MM.1S (cell line): ENCODE results near the gene RPS6KC1.

Source experiments
- DNase-seq: peaks from one replicate; pipeline ENCODE4 v3.0.0-alpha.2; 2015
- H2AFZ ChIP-seq: fragments of 300-600 bp; sonication (generic); 2 replicates; pipeline ENCODE4 v1.6.0; 2016; ENCODE audit warnings: antibody characterized with exemption, low read length
- H3F3A ChIP-seq: fragments of 300-600 bp; sonication (generic); 2 replicates; pipeline ENCODE4 v1.6.1; 2016; ENCODE audit warnings: mild to moderate bottlenecking, antibody characterized with exemption, low read length, moderate library complexity, mixed read lengths; ENCODE audit not compliant: insufficient read depth
- H3K27ac ChIP-seq: fragments of 300-600 bp; sonication (generic); 2 replicates; pipeline ENCODE4 v1.5.1; 2016; ENCODE audit warnings: mild to moderate bottlenecking, low read length
- H3K27me3 ChIP-seq: fragments of 300-600 bp; sonication (generic); replicated peaks from 2 replicates; pipeline ENCODE4 v1.6.0; 2016; ENCODE audit warnings: low read length; ENCODE audit not compliant: insufficient read depth
- H3K36me3 ChIP-seq: fragments of 300-600 bp; sonication (generic); replicated peaks from 2 replicates; pipeline ENCODE4 v1.6.1; 2016; ENCODE audit warnings: mild to moderate bottlenecking, low read length, mixed read lengths; ENCODE audit not compliant: insufficient read depth
- H3K4me1 ChIP-seq: fragments of 300-600 bp; sonication (generic); 2 replicates; pipeline ENCODE4 v1.6.1; 2016; ENCODE audit warnings: low read length, mixed read lengths
- H3K4me2 ChIP-seq: fragments of 300-600 bp; sonication (generic); 2 replicates; pipeline ENCODE4 v1.6.0; 2016; ENCODE audit warnings: low read depth, low read length
- H3K4me3 ChIP-seq: fragments of 300-600 bp; sonication (generic); 2 replicates; pipeline ENCODE4 v1.5.1; 2016; ENCODE audit warnings: low read length, mixed read lengths
- H3K79me2 ChIP-seq: fragments of 300-600 bp; sonication (generic); 2 replicates; pipeline ENCODE4 v1.6.1; 2016; ENCODE audit warnings: mixed run types, low read length, mixed read lengths
- H3K9ac ChIP-seq: fragments of 300-600 bp; sonication (generic); 2 replicates; pipeline ENCODE4 v1.6.1; 2016; ENCODE audit warnings: low read length, mixed read lengths
- H3K9me2 ChIP-seq: fragments of 300-600 bp; sonication (generic); replicated peaks from 2 replicates; pipeline ENCODE4 v1.6.1; 2016; ENCODE audit warnings: mild to moderate bottlenecking, low read length, mixed read lengths; ENCODE audit not compliant: insufficient read depth
- H3K9me3 ChIP-seq: fragments of 300-600 bp; sonication (generic); replicated peaks from 2 replicates; pipeline ENCODE4 v1.6.1; 2016; ENCODE audit warnings: mild to moderate bottlenecking, low read length, mixed read lengths; ENCODE audit not compliant: insufficient read depth
- H4K20me1 ChIP-seq: fragments of 300-600 bp; sonication (generic); 2 replicates; pipeline ENCODE4 v1.6.1; 2016; ENCODE audit warnings: mild to moderate bottlenecking, low read length, moderate library complexity, mixed read lengths; ENCODE audit not compliant: insufficient read depth
- EZH2 ChIP-seq: fragments of 300-600 bp; sonication (generic); optimal IDR thresholded peaks from 2 replicates; pipeline ENCODE3; 2017; ENCODE audit warnings: low read depth, mild to moderate bottlenecking, antibody characterized with exemption, low read length, mixed read lengths
- EZH2phosphoT487 ChIP-seq: fragments of 300-600 bp; sonication (generic); IDR thresholded peaks from 2 replicates; pipeline ENCODE4 v1.6.1; 2018; ENCODE audit warnings: antibody characterized with exemption, low read length
- TF ChIP-seq, protein P1 (sequence below): fragments of 300-600 bp; sonication (generic); IDR thresholded peaks from 2 replicates; pipeline ENCODE4 v1.5.1; 2016; ENCODE audit warnings: antibody characterized with exemption, low read length, mixed read lengths

The RPS6KC1 gene

DNA sequence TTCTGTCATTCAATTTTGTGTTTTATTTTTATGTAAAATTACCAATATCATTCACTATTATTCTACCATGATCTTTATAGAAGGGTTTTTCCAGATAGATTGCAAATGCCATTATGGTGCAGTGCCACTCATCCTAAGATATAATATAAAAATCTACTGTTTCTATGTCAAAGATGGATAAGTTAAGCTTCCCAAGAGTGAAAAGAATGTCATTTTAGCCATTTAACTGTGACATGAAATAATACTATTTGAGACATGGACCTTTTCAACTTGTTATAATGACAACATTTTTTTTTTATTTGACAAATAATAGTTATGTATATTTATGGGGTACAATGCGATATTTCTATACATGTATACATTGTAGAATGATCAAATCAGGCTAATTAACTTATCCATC is 224.3 kb downstream of the RPS6KC1 start:
- no peak overlapping the region for H3K27ac ChIP-seq
- H3K9me2 ChIP-seq = no peaks in the 10 kb centered on the region
- no peaks in the 10 kb centered on the region for H4K20me1 ChIP-seq
- no peak overlapping the region for H3K9ac ChIP-seq
- TF ChIP-seq, protein P1, sequence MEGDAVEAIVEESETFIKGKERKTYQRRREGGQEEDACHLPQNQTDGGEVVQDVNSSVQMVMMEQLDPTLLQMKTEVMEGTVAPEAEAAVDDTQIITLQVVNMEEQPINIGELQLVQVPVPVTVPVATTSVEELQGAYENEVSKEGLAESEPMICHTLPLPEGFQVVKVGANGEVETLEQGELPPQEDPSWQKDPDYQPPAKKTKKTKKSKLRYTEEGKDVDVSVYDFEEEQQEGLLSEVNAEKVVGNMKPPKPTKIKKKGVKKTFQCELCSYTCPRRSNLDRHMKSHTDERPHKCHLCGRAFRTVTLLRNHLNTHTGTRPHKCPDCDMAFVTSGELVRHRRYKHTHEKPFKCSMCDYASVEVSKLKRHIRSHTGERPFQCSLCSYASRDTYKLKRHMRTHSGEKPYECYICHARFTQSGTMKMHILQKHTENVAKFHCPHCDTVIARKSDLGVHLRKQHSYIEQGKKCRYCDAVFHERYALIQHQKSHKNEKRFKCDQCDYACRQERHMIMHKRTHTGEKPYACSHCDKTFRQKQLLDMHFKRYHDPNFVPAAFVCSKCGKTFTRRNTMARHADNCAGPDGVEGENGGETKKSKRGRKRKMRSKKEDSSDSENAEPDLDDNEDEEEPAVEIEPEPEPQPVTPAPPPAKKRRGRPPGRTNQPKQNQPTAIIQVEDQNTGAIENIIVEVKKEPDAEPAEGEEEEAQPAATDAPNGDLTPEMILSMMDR = no peak
- no peak for TF ChIP-seq EZH2phosphoT487
- TF ChIP-seq EZH2 = no peak
- H3K4me3 ChIP-seq = no peak overlapping the region
- H3K9me3 ChIP-seq = no peaks in the 10 kb centered on the region
- no peaks in the 10 kb centered on the region for H3K27me3 ChIP-seq
- DNase-seq = no peak
- H3K4me1 ChIP-seq = 0 out of 2 replicates have a peak, but pooled peaks cover 3% of the 10 kb centered on the region
- H2AFZ ChIP-seq = no peak overlapping the region
- H3K79me2 ChIP-seq = no peaks in the 10 kb centered on the region
- H3K36me3 ChIP-seq = no peaks in the 10 kb centered on the region
- H3F3A ChIP-seq = no peaks in the 10 kb centered on the region
- H3K4me2 ChIP-seq = no peak overlapping the region

DNA sequence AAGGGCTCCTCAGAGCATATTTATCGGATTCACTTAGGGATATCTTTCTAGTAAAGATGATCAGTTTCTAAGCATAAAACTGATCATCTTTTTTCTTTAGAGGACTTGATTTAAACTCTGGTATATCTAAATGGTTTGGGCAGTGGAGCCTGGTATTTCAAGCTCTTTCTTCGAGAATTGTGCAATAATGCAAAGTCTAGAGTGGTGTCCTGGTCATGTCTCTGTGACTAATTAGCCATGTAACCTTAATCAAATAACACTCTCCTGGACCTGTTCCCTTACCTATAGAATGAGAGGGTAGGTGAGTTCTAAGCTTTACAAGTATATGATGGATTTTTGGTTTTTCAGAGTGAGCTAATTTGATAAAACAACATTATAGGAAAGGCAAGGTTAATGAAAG is 225.2 kb downstream of the RPS6KC1 start:
- no peak overlapping the region for H3K4me2 ChIP-seq

DNA sequence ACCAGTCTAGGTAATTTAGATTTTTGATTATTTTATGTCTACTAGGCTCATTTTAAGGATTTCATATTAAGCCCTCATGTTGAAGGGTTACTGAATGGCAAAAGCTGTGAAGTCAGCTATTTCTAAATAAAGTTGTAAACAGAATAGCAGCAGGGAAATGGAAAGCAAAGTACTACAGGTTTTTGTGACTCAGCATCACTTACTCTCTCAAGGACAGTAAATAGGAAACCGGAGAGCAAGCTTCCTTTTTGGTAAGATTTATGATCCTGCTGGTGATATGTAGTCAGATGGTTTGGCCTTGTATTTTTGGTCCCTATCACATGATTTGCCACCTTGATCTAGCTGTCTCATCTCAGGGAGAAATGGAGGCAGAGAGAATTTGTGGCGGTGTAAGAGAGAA is 226.0 kb downstream of the RPS6KC1 start:
- H3K4me1 ChIP-seq = 0 out of 2 replicates have a peak, but pooled peaks cover 3% of the 10 kb centered on the region
- no peaks in the 10 kb centered on the region for H3K9me2 ChIP-seq
- H3K79me2 ChIP-seq = no peaks in the 10 kb centered on the region
- no peaks in the 10 kb centered on the region for H3F3A ChIP-seq
- H3K9me3 ChIP-seq = no peaks in the 10 kb centered on the region
- peak; percentile 29 for DNase-seq
- H3K4me2 ChIP-seq = no peak overlapping the region
- no peak overlapping the region for H3K27ac ChIP-seq
- H3K36me3 ChIP-seq = no peaks in the 10 kb centered on the region
- H3K4me3 ChIP-seq = no peak overlapping the region
- H2AFZ ChIP-seq = no peak overlapping the region
- no peaks in the 10 kb centered on the region for H4K20me1 ChIP-seq
- H3K9ac ChIP-seq = no peak overlapping the region
- TF ChIP-seq, protein P1 = no peak
- TF ChIP-seq EZH2phosphoT487 (no peak), EZH2 (no peak)
- H3K27me3 ChIP-seq = no peaks in the 10 kb centered on the region

More for the DNA sequence above, 225.2 kb downstream of the RPS6KC1 start:
- TF ChIP-seq EZH2phosphoT487 (no peak), EZH2 (no peak)
- TF ChIP-seq, protein P1 = no peak
- Histone ChIP-seq H3K36me3 (no peaks in the 10 kb centered on the region), H3K4me3 (no peak overlapping the region), H2AFZ (no peak overlapping the region), H3K4me1 (0 out of 2 replicates have a peak, but pooled peaks cover 3% of the 10 kb centered on the region), H3K79me2 (no peaks in the 10 kb centered on the region), H3K9me3 (no peaks in the 10 kb centered on the region), H3K27ac (no peak overlapping the region), H3K9me2 (no peaks in the 10 kb centered on the region), H3F3A (no peaks in the 10 kb centered on the region), H3K9ac (no peak overlapping the region), H4K20me1 (no peaks in the 10 kb centered on the region), H3K27me3 (no peaks in the 10 kb centered on the region)
- no peak for DNase-seq
